CD8-positive, alpha-beta memory T cell (primary cell): ENCODE data around the gene PAEP. TPM values are rescaled to one million over a fixed set of nuclear protein-coding genes. Genes with fewer than 3 reads are reported as not detected.

ENCODE experiments used
- CTCF ChIA-PET: fragments of 350-600 bp; sonication (Branson Sonifier 250); formaldehyde crosslinking; loops from one replicate; lab custom pipeline; 2021; ENCODE audit warnings: antibody characterized with exemption; lab: Charles Lee
- POLR2A ChIA-PET: fragments of 350-600 bp; sonication (Branson Sonifier 250); formaldehyde crosslinking; loops from one replicate; lab custom pipeline; 2021; ENCODE audit warnings: antibody characterized with exemption; lab: Charles Lee
- DNase-seq, 5 donors: peaks; one replicate each; pipeline versions ENCODE4 v3.0.0 to v3.0.0-alpha.2; 2020 to 2022; ENCODE audit warnings: mixed read lengths in 1 of 5
- H3K27ac ChIP-seq: one replicate; pipeline ENCODE4 v1.7.0; 2013; ENCODE audit warnings: low read depth, mild to moderate bottlenecking, low read length, moderate library complexity
- H3K27me3 ChIP-seq: 2 replicates; pipeline ENCODE4 v1.7.0; 2013; ENCODE audit warnings: low read length, mild to moderate bottlenecking; ENCODE audit not compliant: insufficient read depth, poor library complexity, severe bottlenecking
- H3K36me3 ChIP-seq: 2 replicates; pipeline ENCODE4 v1.7.0; 2013; ENCODE audit warnings: mild to moderate bottlenecking, low read length, moderate library complexity; ENCODE audit not compliant: insufficient read depth
- H3K4me1 ChIP-seq: 2 replicates; pipeline ENCODE4 v1.7.0; 2013; ENCODE audit warnings: mild to moderate bottlenecking, low read length, moderate library complexity; ENCODE audit not compliant: insufficient read depth
- H3K4me3 ChIP-seq: 2 replicates; pipeline ENCODE4 v1.7.0; 2013; ENCODE audit warnings: mild to moderate bottlenecking, low read length
- H3K9me3 ChIP-seq: 2 replicates; pipeline ENCODE4 v1.7.0; 2013; ENCODE audit warnings: mild to moderate bottlenecking, low read length
- H3K27ac Mint-ChIP-seq, 8 donors: one replicate each; pipeline ENCODE4 v1.8.0; 2020 to 2021; ENCODE audit warnings: mixed read lengths in 8 of 8, mild to moderate bottlenecking in 6 of 8, inconsistent platforms in 3 of 8, moderate library complexity in 3 of 8
- H3K27me3 Mint-ChIP-seq, 2 donors: one replicate each; pipeline ENCODE4 v1.8.0; 2020 to 2021; ENCODE audit warnings: mixed read lengths in 2 of 2, mild to moderate bottlenecking in 1 of 2, moderate library complexity in 1 of 2
- H3K36me3 Mint-ChIP-seq, 3 donors: one replicate each; pipeline ENCODE4 v1.8.0; 2020 to 2021; ENCODE audit warnings: mixed read lengths in 3 of 3, inconsistent platforms in 1 of 3, mild to moderate bottlenecking in 1 of 3
- H3K4me1 Mint-ChIP-seq, 3 donors: one replicate each; pipeline ENCODE4 v1.8.0; 2020 to 2021; ENCODE audit warnings: mixed read lengths in 3 of 3, inconsistent platforms in 1 of 3, mild to moderate bottlenecking in 1 of 3
- H3K4me3 Mint-ChIP-seq, 7 donors: one replicate each; pipeline ENCODE4 v1.8.0; 2020 to 2021; ENCODE audit warnings: mixed read lengths in 7 of 7, mild to moderate bottlenecking in 6 of 7, moderate library complexity in 4 of 7, inconsistent platforms in 2 of 7
- H3K9me3 Mint-ChIP-seq, 5 donors: one replicate each; pipeline ENCODE4 v1.8.0; 2020 to 2022; ENCODE audit warnings: mixed read lengths in 5 of 5, mild to moderate bottlenecking in 3 of 5, moderate library complexity in 2 of 5, inconsistent platforms in 1 of 5
- polyA plus RNA-seq: library from polyadenylated mRNA; unstranded; fragments of 300-500 nt; fragmentation: Illumina TruSeq; gene quantifications from one replicate; pipeline ENCODE4 v1.2.3, GENCODE V29; 2021
- total RNA-seq, 2 experiments: library from RNA; stranded (reverse); gene quantifications; one replicate each; pipeline ENCODE4 v1.2.3, GENCODE V29; 2021

The PAEP gene
- total and polyA plus RNA-seq, 3 experiments from 2014 or later: not detected

DNA sequence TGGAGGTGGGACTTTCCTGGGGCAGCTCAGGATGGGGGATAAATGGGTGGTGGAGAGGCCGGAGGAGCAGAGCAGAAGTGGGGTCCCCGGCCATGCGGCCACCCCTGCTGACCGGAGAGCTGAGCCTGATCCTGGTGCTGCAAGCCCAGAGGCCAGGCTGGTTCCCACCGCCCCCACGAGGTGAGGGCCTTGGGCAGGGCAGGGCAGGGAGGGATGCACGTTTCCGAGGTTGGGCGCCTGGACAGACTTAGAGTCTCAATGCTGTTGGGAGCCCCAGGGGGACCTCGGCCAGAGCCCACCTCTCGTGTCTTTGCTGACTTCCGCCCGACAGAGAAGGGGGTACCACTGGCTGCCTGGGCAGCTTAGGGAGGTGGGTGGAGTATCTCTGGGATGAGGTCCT lies 10.1 kb upstream of the PAEP start:
- Histone ChIP-seq H3K4me3 (no peak overlapping the region), H3K27me3 (no peaks in the 10 kb centered on the region), H3K4me1 (no peaks in the 10 kb centered on the region), H3K9me3 (no peaks in the 10 kb centered on the region), H3K36me3 (no peaks in the 10 kb centered on the region), H3K27ac (no peak overlapping the region)
- Mint-ChIP-seq H3K4me3 (no peak overlapping the region), H3K36me3 (no peaks in the 10 kb centered on the region), H3K27ac (no peak overlapping the region), H3K27me3 (peaks cover 3 to 5% of the 10 kb centered on the region in 2 donors), H3K9me3 (no peaks in the 10 kb centered on the region), H3K4me1 (no peaks in the 10 kb centered on the region)
- ChIA-PET POLR2A (no interaction called here), CTCF (no interaction called here)
- no peak for DNase-seq

DNA sequence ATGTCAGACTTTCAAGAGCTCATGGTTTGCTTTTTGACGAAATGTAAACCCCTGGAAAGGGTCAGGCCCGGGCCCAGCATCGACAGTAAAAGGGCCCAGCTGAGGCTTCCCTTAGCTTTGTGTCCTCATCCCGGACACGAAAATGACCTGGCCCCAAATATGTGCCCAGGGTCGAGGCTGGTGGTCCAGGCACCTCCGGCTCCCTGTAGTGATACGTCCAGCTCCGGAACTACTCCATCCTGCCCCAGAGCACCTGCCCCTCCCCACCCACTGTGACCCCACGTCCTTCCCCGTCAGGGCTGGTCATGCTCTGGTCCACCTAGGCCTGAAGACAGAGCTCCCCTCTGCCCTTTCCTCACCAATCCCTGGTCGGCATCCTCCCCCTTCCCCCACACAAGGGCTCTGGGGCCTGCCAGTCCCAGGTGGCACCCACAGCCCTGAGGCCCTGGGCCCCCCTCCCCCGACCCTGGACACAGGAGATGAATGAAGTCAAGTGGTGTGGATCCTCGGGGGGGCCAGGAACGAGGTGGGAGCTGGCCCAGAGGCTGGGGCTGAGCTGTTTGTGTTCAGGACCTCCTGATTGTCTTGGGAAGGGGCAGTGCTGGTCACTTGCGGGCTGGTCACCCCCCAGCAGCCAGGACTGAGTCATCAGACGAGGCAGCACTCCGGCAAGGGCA lies 9.4 kb upstream of the PAEP start:
- Mint-ChIP-seq H3K4me3 (no peak overlapping the region), H3K27me3 (peaks cover 4 to 5% of the 10 kb centered on the region in 2 donors), H3K4me1 (no peaks in the 10 kb centered on the region), H3K27ac (no peak overlapping the region), H3K36me3 (no peaks in the 10 kb centered on the region), H3K9me3 (no peaks in the 10 kb centered on the region)
- Histone ChIP-seq H3K4me3 (no peak overlapping the region), H3K4me1 (no peaks in the 10 kb centered on the region), H3K27ac (no peak overlapping the region), H3K27me3 (no peaks in the 10 kb centered on the region), H3K36me3 (no peaks in the 10 kb centered on the region), H3K9me3 (no peaks in the 10 kb centered on the region)
- ChIA-PET POLR2A (no interaction called here), CTCF (no interaction called here)
- DNase-seq: no peak

DNA sequence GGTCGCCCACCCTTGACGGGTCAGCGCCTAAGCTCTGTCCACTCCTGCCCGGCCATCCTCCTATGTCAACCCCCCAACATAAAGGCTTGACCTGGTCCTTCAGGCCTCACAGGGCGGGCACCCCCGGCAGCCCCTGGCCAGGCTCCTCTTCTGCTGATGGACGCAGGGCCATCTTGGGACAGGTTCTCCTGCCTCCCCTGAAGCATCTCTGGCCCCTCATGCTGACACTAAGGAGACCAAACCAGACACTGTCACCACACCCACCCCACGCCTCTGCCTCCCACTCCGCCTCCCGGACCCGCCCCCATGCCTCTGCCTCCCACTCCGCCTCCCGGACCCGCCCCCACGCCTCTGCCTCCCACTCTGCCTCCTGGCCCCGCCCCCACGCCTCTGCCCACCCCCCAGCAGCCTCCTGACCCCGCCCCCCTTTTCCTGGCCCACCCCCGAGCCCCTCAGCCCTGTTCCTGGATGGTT lies 8.8 kb upstream of the PAEP start:
- H3K27ac Mint-ChIP-seq: no peak overlapping the region
- no peaks in the 10 kb centered on the region for H3K27me3 ChIP-seq
- H3K4me3 ChIP-seq: no peak overlapping the region
- CTCF ChIA-PET: no interaction called here
- no peaks in the 10 kb centered on the region for H3K36me3 Mint-ChIP-seq
- H3K27ac ChIP-seq: no peak overlapping the region
- H3K9me3 Mint-ChIP-seq: no peaks in the 10 kb centered on the region
- H3K4me3 Mint-ChIP-seq: no peak overlapping the region
- POLR2A ChIA-PET: no interaction called here
- H3K4me1 ChIP-seq: no peaks in the 10 kb centered on the region
- no peaks in the 10 kb centered on the region for H3K4me1 Mint-ChIP-seq
- H3K36me3 ChIP-seq: no peaks in the 10 kb centered on the region
- H3K27me3 Mint-ChIP-seq: peaks cover 4 to 5% of the 10 kb centered on the region in 2 donors
- no peak for DNase-seq
- no peaks in the 10 kb centered on the region for H3K9me3 ChIP-seq

DNA sequence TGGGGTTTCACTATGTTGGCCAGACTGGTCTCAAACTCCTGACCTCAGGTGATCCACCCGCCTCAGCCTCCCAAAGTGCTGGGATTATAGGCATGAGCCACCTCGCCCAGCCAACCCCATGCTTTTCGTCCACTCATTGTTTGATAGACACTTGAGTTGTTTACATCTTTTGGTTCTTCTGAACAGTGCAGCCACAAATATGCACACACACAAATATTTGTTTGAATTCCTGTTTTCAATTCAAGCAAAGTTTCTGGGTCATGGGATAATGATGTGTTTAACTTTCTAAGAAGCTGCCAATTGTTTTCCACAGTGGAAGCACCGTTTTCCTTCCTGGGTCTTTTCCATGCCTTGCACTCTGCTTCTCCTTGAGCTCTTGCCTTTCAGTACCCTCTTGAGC lies 6.8 kb upstream of the PAEP start:
- no peaks in the 10 kb centered on the region for H3K27me3 ChIP-seq
- no peak overlapping the region for H3K27ac Mint-ChIP-seq

DNA sequence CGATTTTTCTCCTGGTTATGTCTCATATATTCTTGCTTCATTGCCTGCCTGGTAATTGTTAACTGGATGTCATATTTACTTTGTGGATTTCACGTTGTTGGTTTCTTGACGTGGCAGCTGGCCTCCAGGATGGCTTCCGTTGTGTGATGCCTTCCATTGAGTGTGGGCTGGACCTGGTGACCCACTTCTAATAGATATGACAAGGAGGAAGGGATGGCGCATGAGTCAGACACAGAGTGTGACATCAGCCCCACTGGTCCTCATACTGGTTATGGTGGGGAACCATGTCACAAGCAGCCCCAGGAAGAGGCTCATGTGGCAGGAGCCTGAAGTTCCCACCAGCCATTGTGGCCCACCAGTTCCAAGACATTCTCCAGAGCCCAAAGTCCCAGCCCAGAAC lies 6.4 kb upstream of the PAEP start:
- no peak overlapping the region for H3K4me3 Mint-ChIP-seq
- H3K27ac ChIP-seq: no peak overlapping the region
- H3K4me1 ChIP-seq: no peaks in the 10 kb centered on the region
- H3K27ac Mint-ChIP-seq: no peak overlapping the region
- CTCF ChIA-PET: no interaction called here
- H3K36me3 Mint-ChIP-seq: no peaks in the 10 kb centered on the region
- H3K4me1 Mint-ChIP-seq: no peaks in the 10 kb centered on the region
- no peaks in the 10 kb centered on the region for H3K27me3 ChIP-seq
- H3K4me3 ChIP-seq: no peak overlapping the region
- H3K36me3 ChIP-seq: no peaks in the 10 kb centered on the region
- no peaks in the 10 kb centered on the region for H3K9me3 ChIP-seq
- no peaks in the 10 kb centered on the region for H3K9me3 Mint-ChIP-seq
- no peak for DNase-seq
- POLR2A ChIA-PET: no interaction called here
- peaks cover 8 to 13% of the 10 kb centered on the region in 2 donors for H3K27me3 Mint-ChIP-seq

More for the DNA sequence above, 6.8 kb upstream of the PAEP start:
- POLR2A ChIA-PET: no interaction called here
- Histone ChIP-seq H3K36me3 (no peaks in the 10 kb centered on the region), H3K4me1 (no peaks in the 10 kb centered on the region), H3K9me3 (no peaks in the 10 kb centered on the region), H3K4me3 (no peak overlapping the region), H3K27ac (no peak overlapping the region)
- Mint-ChIP-seq H3K36me3 (no peaks in the 10 kb centered on the region), H3K4me1 (no peaks in the 10 kb centered on the region), H3K4me3 (no peak overlapping the region), H3K27me3 (peaks cover 6 to 10% of the 10 kb centered on the region in 2 donors), H3K9me3 (no peaks in the 10 kb centered on the region)
- DNase-seq: no peak
- CTCF ChIA-PET: no interaction called here

DNA sequence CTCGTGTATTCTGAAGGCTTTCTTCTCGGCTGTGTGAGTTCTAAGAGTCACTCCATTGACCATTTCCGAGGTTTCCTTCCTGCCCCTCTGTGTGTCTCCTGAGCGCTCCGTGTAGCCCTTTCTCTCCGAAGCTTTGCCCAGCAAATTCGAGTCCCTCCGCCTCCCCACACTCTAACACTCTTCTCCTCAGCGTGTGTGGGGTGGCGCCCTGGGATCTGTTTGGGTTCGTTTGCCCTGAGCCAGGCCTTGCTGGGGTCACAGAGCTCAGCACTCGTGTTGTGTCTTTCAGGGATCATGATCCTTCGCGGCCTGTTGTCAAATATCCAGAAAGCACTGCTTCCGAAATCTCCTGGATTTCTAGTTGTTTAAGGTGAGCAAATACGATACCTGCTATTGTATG lies 5.6 kb upstream of the PAEP start:
- ChIA-PET CTCF (no interaction called here), POLR2A (no interaction called here)
- Mint-ChIP-seq H3K4me1 (no peaks in the 10 kb centered on the region), H3K27ac (no peak overlapping the region), H3K9me3 (no peaks in the 10 kb centered on the region), H3K4me3 (no peak overlapping the region), H3K27me3 (peaks cover 8 to 15% of the 10 kb centered on the region in 2 donors), H3K36me3 (no peaks in the 10 kb centered on the region)
- H3K9me3 ChIP-seq: no peaks in the 10 kb centered on the region
- H3K27me3 ChIP-seq: no peaks in the 10 kb centered on the region
- no peak overlapping the region for H3K4me3 ChIP-seq
- H3K4me1 ChIP-seq: no peaks in the 10 kb centered on the region
- no peak overlapping the region for H3K27ac ChIP-seq
- no peaks in the 10 kb centered on the region for H3K36me3 ChIP-seq
- DNase-seq: no peak

DNA sequence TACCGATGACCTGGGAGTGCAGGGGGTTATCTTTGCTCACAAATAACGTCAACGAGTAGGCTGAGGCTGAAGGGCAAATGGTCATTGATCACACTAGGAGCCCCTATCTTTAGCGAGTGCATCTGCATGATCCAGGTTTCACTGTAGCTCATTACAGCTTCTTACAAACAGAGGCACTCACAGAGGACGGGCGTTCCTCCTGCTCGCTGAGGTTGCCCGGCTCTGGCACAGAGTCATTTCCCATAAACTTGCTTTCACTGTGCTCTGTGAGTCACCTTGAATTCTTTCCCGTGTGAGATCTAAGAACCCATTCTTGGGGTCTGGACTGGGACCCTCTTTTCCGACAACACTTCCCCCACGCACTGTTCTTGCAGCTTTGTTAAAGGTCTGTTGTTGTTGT lies 1.9 kb upstream of the PAEP start:
- no peaks in the 10 kb centered on the region for H3K27me3 ChIP-seq
- no peaks in the 10 kb centered on the region for H3K4me1 ChIP-seq
- CTCF ChIA-PET: no interaction called here
- no peak overlapping the region for H3K4me3 ChIP-seq
- Mint-ChIP-seq H3K27me3 (peaks cover 8 to 29% of the 10 kb centered on the region in 2 donors), H3K4me3 (no peak overlapping the region), H3K4me1 (no peaks in the 10 kb centered on the region), H3K36me3 (no peaks in the 10 kb centered on the region), H3K9me3 (no peaks in the 10 kb centered on the region), H3K27ac (no peak overlapping the region)
- POLR2A ChIA-PET: no interaction called here
- no peaks in the 10 kb centered on the region for H3K9me3 ChIP-seq
- DNase-seq: no peak
- H3K27ac ChIP-seq: no peak overlapping the region
- no peaks in the 10 kb centered on the region for H3K36me3 ChIP-seq

DNA sequence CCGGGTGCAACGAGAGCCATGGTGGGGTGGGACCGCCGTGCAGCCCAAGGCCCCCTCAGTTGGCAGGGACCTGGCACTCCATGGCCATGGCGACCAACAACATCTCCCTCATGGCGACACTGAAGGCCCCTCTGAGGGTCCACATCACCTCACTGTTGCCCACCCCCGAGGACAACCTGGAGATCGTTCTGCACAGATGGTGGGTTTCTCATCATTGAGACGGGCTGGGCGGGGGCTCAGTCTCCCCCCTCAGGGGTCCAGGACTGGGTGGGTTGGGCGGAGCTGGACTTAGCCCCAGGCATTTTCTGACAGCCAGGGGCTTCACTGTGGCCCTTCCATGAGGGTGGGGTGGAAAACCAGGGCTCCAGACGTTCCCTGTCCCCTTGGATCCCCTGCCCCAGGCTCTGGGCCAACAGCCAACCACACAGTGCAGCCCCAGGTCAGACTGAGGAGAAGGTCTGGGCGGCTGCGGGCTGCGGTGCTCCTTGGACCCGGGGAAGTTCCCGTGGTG lies 734 bp downstream of the PAEP start:
- no peak overlapping the region for H3K4me3 Mint-ChIP-seq
- H3K4me1 ChIP-seq: no peaks in the 10 kb centered on the region
- H3K9me3 ChIP-seq: no peaks in the 10 kb centered on the region
- H3K4me3 ChIP-seq: no peak overlapping the region
- no peaks in the 10 kb centered on the region for H3K36me3 ChIP-seq
- POLR2A ChIA-PET: no interaction called here
- H3K27ac Mint-ChIP-seq: no peak overlapping the region
- no peaks in the 10 kb centered on the region for H3K27me3 ChIP-seq
- no peaks in the 10 kb centered on the region for H3K4me1 Mint-ChIP-seq
- H3K36me3 Mint-ChIP-seq: no peaks in the 10 kb centered on the region
- peaks cover 7 to 47% of the 10 kb centered on the region in 2 donors for H3K27me3 Mint-ChIP-seq
- peaks cover 0 to 2% (median 0%) of the 10 kb centered on the region in 5 donors for H3K9me3 Mint-ChIP-seq
- CTCF ChIA-PET: no interaction called here
- no peak for DNase-seq
- H3K27ac ChIP-seq: no peak overlapping the region
